Measurements from ENCODE around the gene ALK. TPM values are rescaled to one million over a fixed set of nuclear protein-coding genes. Genes with fewer than 3 reads are reported as not detected.

The ALK gene
- total RNA-seq, 1 donor from 2014 or later: not detected

DNA sequence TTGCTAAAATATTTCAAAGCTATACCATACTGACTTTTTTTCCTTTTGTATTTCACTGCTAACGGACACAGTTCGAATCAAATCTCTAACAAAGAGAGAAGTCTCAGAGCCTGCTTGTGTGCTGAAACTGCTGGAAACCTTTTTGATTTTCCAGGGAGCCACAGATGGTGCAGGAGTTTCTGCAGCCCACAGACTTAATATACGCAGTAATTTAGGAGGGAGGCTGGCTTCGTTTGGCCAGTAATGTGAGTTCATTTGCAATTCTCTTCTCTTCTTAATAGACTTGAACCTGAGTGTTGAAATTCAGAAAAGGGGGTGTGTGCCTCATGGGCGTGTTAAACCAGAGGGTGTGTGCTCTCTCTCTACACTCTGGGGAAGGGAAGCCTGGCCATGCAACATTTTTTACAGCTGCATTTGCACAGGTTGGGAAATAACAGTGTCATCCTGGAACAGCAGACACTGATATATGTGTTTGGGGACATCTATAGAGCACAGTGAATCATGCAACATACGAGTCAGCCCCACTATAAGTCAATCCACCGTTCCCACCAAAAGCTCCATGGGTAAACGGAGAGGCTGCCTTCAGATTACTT is 473.2 kb downstream of the ALK start:
- TF ChIP-seq, protein P1, sequence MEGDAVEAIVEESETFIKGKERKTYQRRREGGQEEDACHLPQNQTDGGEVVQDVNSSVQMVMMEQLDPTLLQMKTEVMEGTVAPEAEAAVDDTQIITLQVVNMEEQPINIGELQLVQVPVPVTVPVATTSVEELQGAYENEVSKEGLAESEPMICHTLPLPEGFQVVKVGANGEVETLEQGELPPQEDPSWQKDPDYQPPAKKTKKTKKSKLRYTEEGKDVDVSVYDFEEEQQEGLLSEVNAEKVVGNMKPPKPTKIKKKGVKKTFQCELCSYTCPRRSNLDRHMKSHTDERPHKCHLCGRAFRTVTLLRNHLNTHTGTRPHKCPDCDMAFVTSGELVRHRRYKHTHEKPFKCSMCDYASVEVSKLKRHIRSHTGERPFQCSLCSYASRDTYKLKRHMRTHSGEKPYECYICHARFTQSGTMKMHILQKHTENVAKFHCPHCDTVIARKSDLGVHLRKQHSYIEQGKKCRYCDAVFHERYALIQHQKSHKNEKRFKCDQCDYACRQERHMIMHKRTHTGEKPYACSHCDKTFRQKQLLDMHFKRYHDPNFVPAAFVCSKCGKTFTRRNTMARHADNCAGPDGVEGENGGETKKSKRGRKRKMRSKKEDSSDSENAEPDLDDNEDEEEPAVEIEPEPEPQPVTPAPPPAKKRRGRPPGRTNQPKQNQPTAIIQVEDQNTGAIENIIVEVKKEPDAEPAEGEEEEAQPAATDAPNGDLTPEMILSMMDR (IDR thresholded peaks at IDR 0.05; ENCODE audit: insufficient read depth, low read length, severe bottlenecking): no peak
- no peak for FAIRE-seq
- no peak for DNase-seq (ENCODE audit: low read depth)
- H3K4me3 ChIP-seq (ENCODE audit: low read depth, low read length): no peak overlapping the region
- no peaks in the 10 kb centered on the region for H3K36me3 ChIP-seq (ENCODE audit: control insufficient read depth, insufficient read depth, low read length)
- H3K27me3 ChIP-seq (ENCODE audit: control insufficient read depth, insufficient read depth, low read length): no peaks in the 10 kb centered on the region

DNA sequence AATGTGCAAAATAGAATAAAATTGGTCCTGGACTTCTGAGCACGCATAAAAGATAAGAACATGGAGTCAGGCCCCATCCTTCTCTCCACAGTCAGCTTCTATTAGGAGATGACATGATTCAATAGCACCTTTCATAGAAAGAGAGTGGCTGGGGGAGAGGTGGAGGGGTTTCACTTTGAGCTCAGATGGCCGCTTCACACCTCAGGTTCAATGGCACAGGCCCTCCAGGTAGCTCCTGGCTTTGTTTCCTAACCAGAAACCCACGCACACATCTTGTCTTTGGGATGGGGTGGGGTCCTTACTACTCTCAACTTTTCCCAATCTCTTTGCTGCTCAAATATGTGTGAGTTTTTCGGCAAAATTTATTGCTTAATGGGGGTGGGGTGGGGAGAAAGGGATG is 473.9 kb downstream of the ALK start:
- TF ChIP-seq, protein P1 (IDR thresholded peaks at IDR 0.05; ENCODE audit: insufficient read depth, low read length, severe bottlenecking): no peak
- FAIRE-seq (no peak), DNase-seq (ENCODE audit: low read depth) (no peak)
- Histone ChIP-seq H3K4me3 (ENCODE audit: low read depth, low read length) (no peak overlapping the region), H3K36me3 (ENCODE audit: control insufficient read depth, insufficient read depth, low read length) (no peaks in the 10 kb centered on the region), H3K27me3 (ENCODE audit: control insufficient read depth, insufficient read depth, low read length) (no peaks in the 10 kb centered on the region)

DNA sequence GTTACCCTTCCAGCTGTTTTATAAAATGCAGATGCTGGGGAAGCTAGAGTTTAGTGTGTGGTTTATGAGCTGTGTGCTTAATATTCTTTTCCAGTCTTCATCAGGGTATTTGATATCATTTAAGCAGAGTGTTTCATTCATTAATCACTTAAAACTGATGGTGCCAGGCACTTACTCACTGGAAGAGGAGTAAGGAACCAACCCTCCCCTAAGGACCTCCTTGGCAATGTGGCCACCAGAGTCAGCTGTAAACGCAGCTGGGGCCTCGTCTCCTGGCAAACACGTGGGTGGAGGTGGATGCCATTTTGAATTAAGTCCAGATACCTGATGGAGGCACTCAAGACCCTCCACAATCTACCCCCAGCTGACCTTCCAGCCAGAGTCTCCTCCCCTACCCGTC is 474.5 kb downstream of the ALK start:
- DNase-seq (ENCODE audit: low read depth): no peak
- FAIRE-seq: no peak
- no peaks in the 10 kb centered on the region for H3K27me3 ChIP-seq (ENCODE audit: control insufficient read depth, insufficient read depth, low read length)
- TF ChIP-seq, protein P1 (IDR thresholded peaks at IDR 0.05; ENCODE audit: insufficient read depth, low read length, severe bottlenecking): no peak
- no peak overlapping the region for H3K4me3 ChIP-seq (ENCODE audit: low read depth, low read length)
- H3K36me3 ChIP-seq (ENCODE audit: control insufficient read depth, insufficient read depth, low read length): no peaks in the 10 kb centered on the region

DNA sequence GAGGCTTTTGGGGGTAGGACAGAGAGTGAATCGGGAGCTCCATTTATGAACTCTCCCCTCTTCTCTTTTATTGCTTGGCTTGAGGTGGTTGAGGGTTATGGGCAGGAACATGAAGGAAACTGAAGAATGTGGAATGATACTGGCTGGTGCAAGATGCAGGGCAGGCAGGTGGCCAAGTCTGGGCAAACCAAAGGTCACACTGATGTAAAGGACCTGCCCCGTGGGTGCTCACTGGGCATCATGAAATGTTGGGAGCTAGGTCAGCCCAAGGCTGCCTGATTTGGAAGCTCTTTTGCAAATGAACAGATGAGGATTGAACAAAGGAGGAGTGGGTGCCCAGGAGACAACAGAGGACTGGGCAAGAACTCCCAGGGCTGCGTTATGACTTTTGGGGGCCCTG is 477.2 kb downstream of the ALK start:
- FAIRE-seq (no peak), DNase-seq (ENCODE audit: low read depth) (no peak)
- Histone ChIP-seq H3K27me3 (ENCODE audit: control insufficient read depth, insufficient read depth, low read length) (no peaks in the 10 kb centered on the region), H3K4me3 (ENCODE audit: low read depth, low read length) (no peak overlapping the region), H3K36me3 (ENCODE audit: control insufficient read depth, insufficient read depth, low read length) (no peaks in the 10 kb centered on the region)
- TF ChIP-seq, protein P1 (IDR thresholded peaks at IDR 0.05; ENCODE audit: insufficient read depth, low read length, severe bottlenecking): no peak

DNA sequence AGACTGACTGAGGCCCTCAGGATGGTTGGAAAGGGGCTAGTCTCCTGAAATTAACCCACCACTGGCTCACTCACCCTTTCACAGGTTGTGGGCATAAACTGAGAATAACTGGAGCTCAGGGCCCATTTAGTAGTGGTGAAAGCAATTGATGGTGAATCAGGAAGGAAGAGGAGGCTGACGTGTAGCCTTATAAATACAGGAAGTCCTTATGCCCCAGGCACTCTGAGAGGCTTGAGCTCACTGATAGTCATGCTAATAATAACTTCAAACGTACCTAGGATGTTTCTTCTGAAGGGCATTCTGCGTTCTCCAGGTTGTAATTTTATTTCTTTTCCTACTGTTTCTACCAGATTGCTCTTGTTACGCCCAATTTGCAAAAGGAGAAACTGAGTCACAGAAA is 477.8 kb downstream of the ALK start:
- no peak for FAIRE-seq
- H3K4me3 ChIP-seq (ENCODE audit: low read depth, low read length): no peak overlapping the region
- DNase-seq (ENCODE audit: low read depth): peak; percentile 83
- H3K27me3 ChIP-seq (ENCODE audit: control insufficient read depth, insufficient read depth, low read length): peaks cover 1% of the 10 kb centered on the region
- H3K36me3 ChIP-seq (ENCODE audit: control insufficient read depth, insufficient read depth, low read length): no peaks in the 10 kb centered on the region
- TF ChIP-seq, protein P1 (IDR thresholded peaks at IDR 0.05; ENCODE audit: insufficient read depth, low read length, severe bottlenecking): no peak

DNA sequence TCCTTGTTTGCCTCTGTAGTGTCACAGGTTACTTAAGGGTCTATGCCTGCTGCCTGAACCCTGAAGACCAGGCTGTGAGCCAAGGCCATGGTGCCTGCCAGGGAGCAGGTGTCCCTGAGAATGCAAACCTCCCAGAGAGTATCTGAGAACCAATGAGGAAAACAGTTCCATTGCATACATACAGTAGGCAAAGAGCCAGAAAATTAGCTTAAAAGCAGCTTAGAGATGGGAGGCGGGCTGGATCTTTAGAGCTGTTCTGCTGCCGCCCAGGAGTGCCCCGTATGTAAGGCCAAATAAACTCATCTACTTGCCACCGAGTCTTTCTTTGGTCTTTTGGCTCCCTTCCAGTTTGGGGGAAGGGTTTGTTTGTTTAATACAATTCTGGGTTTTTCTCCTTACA is 478.2 kb downstream of the ALK start:
- H3K36me3 ChIP-seq (ENCODE audit: control insufficient read depth, insufficient read depth, low read length): no peaks in the 10 kb centered on the region
- H3K4me3 ChIP-seq (ENCODE audit: low read depth, low read length): no peak overlapping the region
- H3K27me3 ChIP-seq (ENCODE audit: control insufficient read depth, insufficient read depth, low read length): peaks cover 2% of the 10 kb centered on the region
- no peak for FAIRE-seq
- no peak for DNase-seq (ENCODE audit: low read depth)
- TF ChIP-seq, protein P1 (IDR thresholded peaks at IDR 0.05; ENCODE audit: insufficient read depth, low read length, severe bottlenecking): no peak
